NCI-H226 (cell line): ENCODE results near the gene PDSS2.
A peak's percentile ranks its signal among the peaks of the same experiment; 100 is the strongest.

Experiments
- DNase-seq: peaks from one replicate; pipeline ENCODE4 v3.0.0-alpha.2; 2015

PDSS2 gene

DNA sequence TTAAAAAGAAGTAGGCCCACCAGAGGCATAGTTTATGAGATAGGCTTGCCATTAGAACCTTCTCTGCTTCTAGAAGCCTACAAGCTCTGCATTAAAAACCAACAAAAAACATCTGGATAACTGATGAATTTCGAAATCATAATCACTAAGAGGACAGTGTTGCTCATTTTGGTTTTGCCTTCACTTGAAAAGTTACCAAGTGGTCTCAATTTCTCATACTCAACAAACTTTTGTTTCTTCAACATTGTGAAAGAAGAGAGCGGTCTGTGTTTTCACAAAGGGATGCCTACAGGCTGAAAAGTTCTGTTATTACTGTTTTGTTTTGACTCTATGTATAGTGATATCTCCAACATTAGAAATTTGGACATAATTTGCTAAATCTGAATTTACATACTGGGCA lies 98.9 kb downstream of the PDSS2 start:
- no peak for DNase-seq

DNA sequence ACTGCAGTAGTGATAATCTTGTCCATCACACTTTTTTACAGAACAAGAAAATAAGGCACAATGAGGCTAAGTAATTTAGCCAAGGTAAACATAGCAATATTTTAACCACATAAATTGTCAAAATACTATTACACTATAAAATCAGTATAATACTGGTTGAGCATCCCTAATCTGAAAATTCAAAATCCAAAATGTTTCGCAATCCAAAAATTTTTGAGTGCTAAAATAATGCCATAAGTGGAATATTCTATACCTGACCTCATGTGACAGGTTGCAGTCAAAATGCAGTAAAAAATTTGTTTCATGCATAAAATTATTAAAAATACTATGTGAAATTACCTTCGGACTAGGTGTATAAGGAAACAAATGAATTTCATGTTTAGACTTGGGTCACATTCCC lies 101.5 kb downstream of the PDSS2 start:
- no peak for DNase-seq

DNA sequence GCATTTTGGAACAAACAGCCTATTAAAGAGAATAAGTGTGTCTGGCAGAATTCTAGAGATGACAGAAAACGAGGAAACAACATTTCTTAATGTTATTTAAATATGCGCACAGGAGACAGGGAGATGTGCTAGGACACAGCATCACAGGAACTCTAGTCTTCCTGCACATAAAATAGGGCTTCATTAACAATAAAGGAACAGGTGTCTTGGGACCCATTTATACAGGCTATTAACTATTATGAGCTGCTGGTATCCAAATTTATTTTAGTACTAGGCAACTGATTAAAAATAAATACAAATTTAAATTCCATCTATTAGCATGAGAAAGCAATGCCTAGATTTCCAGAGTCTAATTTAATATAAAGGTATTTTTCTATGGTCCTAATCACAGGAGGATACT lies 102.3 kb downstream of the PDSS2 start:
- DNase-seq = no peak

DNA sequence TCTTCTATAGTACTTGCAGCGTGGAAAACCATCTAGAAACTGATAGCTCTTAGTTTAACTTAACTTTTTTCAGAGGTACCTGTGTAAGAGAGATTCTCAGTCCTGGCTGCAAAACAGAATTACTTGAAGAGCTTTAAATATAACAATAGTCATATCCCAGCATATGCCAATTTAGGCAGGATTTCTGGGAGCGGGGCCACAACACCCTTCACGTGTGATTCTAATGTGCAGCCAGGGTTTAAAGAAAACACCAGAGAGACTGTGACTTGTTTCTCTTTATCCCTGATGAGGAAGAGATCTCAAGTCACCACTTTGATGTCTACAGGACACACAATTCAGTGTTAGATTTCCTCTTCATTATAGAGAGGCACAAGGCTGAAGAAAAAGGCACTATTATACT lies 103.7 kb downstream of the PDSS2 start:
- no peak for DNase-seq

DNA sequence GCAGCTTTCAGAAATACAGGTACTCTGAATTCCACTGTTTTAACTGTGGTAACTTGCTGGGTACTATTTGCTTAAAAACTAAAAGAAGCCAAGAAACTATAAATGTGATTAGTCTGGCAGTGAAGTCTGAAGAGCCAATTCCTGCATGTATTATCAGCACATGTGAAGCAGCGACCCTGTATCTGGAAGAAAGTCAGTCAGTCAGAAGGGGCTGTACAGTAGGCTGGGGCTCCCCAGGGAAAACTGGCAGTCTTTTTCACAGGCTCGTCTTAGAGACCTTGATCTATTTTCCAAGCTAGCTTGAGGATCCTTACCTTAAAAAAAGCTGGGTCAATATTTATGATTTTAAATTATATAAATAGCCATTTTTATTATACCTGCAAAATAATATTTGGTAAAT lies 104.9 kb downstream of the PDSS2 start:
- DNase-seq = no peak

DNA sequence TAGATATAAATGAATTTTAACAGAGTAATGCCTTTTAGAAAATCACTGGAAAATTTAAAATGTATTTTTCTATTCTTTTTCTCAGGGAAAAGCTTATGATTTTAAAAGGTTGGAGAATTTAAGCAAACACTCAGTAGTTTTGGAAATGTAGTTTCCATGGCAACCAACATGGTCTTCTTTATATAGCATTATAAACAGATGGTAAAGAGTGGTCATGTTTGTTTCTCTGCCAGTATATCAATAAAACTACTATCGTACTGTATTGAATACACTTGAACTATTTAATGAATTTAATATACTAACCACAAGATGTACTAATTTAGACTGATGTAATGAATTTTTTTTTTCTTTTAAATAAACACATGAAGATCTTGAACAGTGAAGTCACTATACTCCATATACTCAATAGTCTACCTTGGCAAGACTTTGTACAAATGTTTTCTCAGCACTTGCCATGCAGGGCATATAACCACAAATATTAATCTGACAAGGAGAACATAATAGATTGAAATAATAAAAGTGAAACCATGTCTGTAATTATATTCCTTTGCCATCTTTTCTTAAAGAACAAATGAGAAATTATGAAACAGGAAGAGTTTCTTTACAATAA lies 105.5 kb downstream of the PDSS2 start:
- DNase-seq = no peak

DNA sequence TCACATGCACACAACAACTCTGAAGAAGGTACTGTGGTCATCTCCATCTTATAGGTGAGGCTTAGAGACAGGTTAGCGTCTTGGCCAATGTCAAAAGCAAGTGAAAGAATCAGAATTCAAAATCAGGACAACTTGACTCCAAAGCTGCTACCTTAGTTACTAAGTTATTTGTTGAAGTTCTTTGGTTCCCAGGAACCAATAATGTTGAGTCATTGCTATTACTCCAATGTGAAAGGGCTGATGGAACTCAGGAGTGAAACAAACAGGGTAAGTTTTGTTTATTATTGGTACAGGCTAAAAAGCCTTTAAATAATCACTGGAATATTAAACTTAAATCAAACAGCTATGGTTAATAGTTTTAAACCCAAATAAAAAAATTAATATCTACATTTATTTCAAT lies 111.1 kb downstream of the PDSS2 start:
- no peak for DNase-seq

DNA sequence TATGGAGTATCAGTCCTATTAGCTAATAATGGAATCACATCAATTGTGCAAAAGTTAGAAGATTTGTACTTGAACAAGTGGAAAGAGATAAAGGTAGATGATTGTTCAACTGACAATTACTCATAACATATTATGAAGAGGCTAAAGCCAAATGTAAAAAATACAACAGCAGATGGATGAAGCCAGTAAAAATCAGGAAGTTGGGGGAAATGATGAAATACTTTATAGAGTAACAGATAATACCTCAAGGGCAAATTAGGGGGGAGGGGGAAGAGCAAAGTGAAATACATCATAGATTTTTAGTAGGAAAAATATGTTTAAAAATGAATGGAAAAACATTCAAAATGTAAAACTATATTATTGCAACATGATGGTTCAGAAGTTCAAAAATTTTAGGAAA lies 114.0 kb downstream of the PDSS2 start:
- DNase-seq = no peak

DNA sequence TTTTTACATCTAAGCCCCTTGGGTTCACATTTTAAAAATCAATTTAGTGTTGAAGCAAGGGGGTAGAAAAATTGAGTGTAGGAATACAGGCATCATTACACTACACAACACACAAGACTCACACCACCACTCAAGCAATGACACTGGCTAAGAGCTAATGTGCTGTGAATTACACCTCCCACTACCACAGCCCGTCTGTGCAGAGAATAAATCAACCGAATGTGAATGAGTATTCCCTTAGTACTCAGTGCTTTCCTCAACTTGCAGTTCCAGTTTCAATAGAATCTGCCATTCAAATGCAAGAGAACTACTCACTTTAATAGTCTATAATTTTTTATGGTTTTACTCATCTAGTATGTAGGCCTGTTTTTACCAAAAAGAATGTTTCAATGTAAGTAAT lies 114.4 kb downstream of the PDSS2 start:
- no peak for DNase-seq

DNA sequence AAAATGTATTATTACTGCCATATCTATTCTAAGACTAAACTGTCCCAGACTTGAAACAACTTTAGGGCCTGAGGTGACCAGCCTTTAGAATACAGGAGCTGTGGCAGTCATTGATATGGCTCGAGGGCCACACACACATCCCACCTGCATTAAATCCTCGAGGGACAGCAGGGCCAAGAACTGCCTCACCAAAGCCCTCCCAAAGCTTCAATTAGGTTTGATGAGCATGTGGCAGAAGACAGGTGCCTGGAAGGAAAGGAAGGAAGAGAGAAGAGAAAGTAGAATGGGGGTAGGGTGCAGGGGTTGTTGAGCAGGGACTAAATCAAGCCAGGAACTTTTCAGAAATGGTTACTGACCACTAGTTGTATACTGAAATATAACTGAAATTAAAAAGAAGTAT lies 115.0 kb downstream of the PDSS2 start:
- no peak for DNase-seq

DNA sequence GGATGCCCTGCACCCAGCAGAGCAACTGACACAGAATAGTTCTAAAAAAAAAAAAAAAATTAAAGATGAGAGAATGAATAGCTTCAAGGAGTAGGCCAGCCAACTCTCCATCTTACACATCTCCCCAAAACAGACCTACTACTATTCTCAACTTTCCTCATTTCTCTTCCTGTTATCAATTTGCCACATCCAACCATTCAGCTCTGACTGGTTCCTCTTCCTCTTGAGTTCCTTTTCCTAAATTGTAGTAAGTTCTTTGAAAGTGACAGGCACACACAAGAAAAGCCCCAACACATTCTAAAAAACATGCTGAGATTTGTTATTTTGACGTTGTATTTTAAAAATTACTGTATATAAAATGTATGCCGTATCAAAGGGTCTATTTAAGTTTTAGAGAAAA lies 117.2 kb downstream of the PDSS2 start:
- no peak for DNase-seq

DNA sequence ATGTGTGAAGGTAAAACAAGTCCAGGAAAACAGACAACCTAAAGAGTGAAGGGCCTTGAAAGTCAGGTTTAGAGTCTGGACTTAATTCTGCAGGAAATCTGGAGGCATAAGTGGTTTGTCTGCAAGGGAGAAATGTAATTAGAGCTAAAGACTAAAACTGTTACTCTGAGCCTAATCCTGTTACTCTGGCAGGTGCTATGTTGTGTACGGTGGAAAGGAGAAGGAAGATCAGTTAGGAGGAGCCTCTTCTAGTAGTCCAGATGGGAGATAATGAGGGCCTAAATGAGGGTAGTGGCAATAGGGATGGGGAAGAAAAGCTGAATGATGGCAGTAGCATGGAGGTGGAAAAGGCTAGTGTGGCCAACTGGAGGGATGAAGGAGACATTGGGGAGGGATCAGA lies 118.5 kb downstream of the PDSS2 start:
- no peak for DNase-seq

DNA sequence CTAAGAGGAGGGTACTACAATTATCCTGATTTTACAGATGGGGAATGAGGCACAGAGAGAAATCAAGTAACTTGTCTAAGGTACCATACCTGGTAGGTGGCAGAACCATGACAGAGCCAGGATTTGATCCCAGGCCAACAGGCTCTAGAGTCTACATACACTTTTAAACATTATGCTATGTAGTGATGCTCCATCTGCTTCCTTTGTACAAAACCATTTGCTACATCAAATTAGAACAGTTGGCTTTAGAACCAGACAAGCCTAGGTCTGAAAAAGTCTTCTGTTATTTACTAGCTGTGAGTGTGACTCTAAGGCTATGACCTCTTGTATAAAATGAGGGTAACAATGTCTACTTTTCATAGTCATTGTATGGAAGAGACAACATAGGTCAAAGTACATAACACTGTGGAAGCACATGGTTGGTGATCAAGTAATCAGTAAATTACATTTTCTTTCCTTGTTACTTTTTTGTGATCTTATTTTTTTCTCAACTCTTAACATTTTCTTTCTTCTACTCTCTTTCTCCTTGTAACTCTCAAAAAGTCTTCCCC lies 122.1 kb downstream of the PDSS2 start:
- DNase-seq = no peak

DNA sequence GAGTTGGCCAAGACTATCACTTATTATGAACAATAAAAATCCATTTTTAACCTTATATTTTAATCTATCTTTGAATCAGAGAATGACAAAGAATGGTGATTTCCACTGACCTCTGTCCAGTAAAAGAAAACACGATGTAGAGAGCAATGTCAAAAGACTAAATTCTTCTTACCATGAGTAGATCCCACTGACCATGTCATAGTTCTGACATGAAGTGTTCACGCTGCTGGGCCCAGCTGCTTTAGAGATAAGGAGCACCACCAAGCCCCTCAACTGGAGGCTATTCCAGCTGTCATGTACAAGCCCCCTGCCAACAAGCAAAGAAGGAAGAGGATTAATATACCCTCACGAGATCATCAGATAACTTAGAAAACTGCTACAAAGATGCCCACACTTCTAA lies 125.3 kb downstream of the PDSS2 start:
- no peak for DNase-seq

DNA sequence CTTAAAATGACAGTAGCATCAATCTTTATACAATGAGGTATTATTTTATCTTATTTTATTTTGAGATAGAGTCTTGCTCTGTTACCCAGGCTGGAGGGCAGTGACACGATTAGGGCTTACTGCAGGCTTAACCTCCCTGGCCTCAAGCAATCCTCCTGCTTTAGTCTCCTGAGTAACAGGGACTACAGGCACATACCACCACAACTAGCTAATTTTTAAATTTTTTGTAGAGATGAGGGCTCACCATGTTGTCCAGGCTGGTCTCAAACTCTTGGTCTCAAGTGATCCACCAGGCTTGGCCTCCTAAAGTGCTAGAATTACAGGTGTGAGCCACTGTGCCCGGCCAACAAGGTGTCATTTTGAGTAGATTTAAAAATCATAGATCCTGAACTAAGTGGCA lies 125.9 kb downstream of the PDSS2 start:
- no peak for DNase-seq

DNA sequence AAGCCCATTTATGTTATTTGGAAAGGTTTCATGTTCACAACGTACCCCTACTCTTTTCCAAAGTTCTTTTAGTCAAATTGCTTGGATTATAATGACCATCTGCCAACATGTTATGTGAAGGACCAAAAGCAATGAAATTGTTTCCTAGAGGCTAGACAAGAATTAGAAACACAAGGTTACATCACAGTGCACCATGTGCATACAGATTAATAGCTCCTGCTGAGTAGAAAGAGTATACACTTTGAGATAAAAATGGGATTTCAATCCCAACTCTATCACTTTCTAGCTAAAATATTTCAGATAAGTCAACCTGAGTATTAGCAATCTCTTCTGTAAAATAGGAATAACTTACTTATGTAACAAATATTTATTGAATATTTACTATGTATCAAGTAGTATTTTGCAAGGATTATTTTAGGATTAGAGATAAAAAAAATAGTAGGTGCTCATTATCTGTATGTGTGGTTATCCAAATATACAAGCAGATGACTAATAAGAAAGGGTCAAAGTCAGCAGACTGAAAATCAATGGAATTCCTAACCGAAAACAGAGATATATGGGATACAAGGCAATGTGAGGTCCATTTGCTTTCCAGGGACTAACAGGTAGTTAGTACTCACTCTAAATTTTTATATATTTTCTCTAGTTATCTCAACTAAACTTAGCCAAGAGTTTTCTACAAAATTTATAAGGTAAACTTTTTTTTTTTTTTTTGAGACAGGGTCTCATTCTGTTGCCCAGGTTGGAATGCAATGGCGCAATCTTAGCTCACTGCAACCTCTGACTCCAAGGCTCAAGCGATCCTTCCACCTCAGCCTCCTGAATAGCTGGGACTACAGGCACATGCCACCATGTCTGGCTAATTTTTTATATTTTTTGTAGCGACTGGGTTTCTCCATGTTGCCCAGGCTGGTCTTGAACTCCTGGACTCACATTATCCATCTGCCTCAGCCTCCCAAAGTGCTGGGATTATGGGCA lies 127.7 kb downstream of the PDSS2 start:
- DNase-seq = no peak

DNA sequence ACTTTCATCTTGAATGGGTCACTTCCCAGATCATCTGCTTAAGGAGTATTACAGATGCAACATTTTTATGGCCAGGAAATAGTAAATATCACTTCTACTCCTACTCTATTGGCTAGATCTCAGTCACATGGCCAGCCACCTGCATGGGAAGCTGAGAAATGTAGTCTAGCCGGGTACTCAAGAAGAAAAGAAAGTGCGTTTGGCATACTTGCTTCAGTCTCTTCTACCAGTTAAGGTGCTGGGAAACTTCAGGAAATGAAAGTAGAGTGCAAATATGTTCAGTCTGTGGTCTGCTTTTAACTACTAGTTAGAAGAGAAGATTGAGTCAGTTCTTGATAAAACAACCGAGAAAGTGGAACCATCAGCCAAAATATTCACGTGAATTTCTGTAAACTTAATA lies 129.2 kb downstream of the PDSS2 start:
- DNase-seq = no peak

DNA sequence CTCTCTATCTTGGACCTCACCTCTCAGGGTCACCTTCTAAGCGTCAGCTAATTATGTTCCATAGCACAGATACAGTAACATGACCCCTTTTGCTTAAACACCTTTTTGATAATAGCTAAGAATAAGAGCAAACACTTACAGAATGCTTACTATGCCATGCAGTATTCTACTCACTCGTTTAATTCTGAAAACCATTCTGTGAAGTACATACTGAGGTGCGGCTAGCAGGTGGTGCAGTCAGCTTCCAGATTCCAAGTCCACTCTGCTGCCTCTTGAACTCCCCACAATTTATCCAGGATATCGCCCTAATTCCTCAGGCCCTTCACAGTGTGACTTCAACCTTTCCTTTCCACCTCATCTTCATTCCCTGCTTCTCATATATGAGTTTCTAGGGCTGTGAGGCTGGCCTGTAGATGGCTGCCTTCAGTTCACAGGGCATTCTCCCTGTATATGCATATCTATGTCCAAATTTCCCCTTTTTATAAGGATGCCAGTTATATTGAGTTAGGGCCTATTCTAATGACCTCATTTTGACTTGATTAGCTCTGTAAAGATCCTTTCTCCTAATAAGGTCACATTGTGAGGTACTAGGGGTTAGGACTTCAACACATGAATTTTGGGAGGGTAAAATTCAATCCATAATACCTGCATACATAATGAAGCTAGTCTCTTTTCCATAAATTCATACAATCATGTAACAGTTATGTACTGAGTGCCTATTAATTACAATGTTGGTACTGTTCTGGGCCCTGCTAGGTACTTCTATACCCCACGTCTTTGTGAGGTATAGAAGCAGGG lies 130.1 kb downstream of the PDSS2 start:
- DNase-seq = no peak

DNA sequence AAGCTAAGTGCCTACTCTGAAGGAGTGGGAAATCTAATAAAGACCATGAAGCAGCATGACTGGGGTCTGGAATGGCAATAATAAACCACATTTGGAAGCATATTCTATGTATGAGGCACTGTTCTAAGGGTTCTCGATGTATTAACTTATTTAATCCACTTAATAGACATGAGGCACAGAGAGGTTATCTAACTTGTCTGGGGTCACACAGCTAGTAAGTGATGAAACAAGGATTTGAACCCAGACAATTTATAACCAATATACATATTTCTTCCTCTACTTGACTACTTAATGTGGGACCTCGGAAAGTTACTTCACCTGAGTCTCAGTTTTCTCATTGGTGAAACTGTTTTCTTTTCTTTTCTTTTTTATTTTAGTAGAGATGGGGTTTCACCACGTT lies 131.3 kb downstream of the PDSS2 start:
- DNase-seq = no peak

DNA sequence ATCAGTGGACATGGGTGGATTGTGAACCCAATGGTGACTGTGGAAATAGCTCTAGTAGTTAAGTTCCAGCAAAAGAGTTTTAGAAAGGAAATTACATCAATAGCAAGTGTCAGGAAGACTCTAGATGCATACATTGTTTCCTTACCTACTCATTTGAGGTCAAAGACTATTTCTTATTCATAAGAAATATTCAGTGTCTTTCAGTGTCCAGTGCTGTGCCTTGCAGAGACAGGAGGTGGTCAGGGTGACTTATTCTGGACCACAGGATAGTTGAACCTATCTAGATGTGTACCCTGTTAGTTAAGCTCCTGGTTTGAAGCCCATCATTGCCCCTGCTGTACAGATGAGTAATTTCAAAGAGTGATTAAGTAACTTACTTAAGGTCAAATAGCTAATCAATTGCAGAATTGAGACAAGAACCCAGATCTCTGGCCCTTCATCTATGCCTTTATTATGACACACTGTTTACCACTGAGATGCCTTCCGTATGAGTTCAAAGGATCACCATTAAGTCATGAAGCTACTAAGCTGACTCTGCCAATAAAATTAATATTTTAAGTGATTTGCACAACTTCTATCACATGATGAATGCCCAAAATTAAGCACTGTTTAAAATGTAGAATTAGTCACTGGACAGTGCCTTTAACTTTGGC lies 136.1 kb downstream of the PDSS2 start:
- peak; percentile 12 for DNase-seq

DNA sequence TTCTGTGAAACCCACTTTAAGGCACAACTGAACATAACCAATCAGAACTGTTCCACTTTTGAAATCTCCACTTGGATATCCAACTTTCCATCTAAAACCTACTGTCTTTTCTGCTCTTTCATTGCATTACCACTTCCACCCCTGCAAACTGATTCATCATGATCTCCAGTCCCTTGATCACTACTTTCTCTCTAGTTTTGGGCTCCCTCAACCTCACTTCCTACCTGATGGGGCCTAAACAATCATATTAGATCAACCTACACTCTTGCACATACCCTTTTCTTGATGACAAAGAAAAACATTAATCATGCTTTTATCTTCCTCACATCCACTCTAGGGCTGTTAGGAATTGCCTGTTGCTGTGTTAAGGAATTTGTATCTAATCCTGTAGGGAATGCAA lies 137.6 kb downstream of the PDSS2 start:
- DNase-seq = no peak

DNA sequence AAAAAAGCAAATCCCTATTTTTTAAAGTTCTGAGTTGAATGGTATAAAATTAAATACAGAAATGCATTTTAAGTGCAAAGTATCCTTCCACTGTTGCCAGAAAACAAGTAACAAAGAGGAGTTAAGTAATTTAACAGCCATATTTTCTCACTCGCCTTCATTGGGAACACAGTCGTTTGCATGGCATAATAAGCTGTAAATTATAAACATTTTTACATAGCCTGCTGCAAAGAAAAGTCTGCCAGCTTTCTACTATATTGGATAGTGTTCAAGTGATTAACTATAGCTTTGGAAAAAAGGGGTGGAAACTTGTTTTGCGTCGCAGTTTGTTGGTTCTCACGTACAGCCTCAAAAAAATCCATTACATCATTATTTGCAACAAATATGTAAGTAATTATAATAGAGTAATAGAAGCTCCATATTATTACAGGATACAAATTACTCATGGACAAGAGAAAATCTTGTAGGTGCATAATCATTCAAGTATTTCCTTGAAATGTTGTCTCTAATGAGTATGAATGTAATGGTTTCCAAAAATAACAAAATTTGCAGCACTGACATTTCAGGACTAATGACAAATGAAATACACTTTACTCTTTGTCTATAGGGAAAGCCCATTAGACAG lies 139.3 kb downstream of the PDSS2 start:
- no peak for DNase-seq
